NCI-H524 (cell line): Measurements from ENCODE around the gene CDK2.
"Not testable (repeated sequence)": the region's sequence is repeated elsewhere in the genome, so short reads cannot be mapped to it uniquely, and the experiment has no call there.

Source experiments
- DNase-seq, 2 experiments: peaks; one replicate each; lab custom pipeline; 2025; lab: John Stamatoyannopoulos, UW

CDK2 gene

GRCh38 chr12:55966408-55967281 lies at the start of gene CDK2:
Gene CDK2, plus strand, starts transcription at chr12:55966830. Its CDS starts 179 bp downstream, at chr12:55967009.
- peak; percentile 34 to 79 for DNase-seq

- DNase-seq, result not testable (repeated sequence)
Measured at GRCh38 chr12:55919032-55919431, 47.6 kb upstream of the CDK2 start.

- no peak for DNase-seq
Measured at GRCh38 chr12:55922126-55922525, 44.5 kb upstream of the CDK2 start.

- DNase-seq, result not testable (repeated sequence)
Measured at GRCh38 chr12:55923648-55924047, 43.0 kb upstream of the CDK2 start.

GRCh38 chr12:55925371-55925770 lies 41.3 kb upstream of the CDK2 start:
- no peak for DNase-seq

GRCh38 chr12:55925870-55926737 lies 40.5 kb upstream of the CDK2 start:
- no peak for DNase-seq

GRCh38 chr12:55926738-55927587 lies 39.7 kb upstream of the CDK2 start:
- DNase-seq, result peak; percentile 86 to 90

- DNase-seq, result peak; percentile 40 to 61
Measured at GRCh38 chr12:55927588-55928502, 38.8 kb upstream of the CDK2 start, which contains the start of gene PYM1. Gene PYM1, minus strand, starts transcription at chr12:55927894. Its CDS starts 133 bp downstream, at chr12:55927761.

- DNase-seq, result no peak
Measured at GRCh38 chr12:55929306-55929791, 37.3 kb upstream of the CDK2 start.

- DNase-seq, result peak; percentile 17 to 56
Measured at GRCh38 chr12:55930771-55931316, 35.8 kb upstream of the CDK2 start, which contains the start of gene DGKA. Gene DGKA, plus strand, starts transcription at chr12:55931162. Its CDS starts 5,342 bp downstream, at chr12:55936504.

GRCh38 chr12:55931317-55931779 lies 35.3 kb upstream of the CDK2 start:
- DNase-seq, result peak in 1 of 2 experiments; percentile 23

GRCh38 chr12:55931780-55932550 lies 34.7 kb upstream of the CDK2 start:
- peak in 1 of 2 experiments; percentile 23 for DNase-seq

GRCh38 chr12:55932551-55932910 lies 34.1 kb upstream of the CDK2 start:
- peak in 1 of 2 experiments; percentile 17 for DNase-seq

GRCh38 chr12:55933169-55933798 lies 33.3 kb upstream of the CDK2 start:
- no peak for DNase-seq

- DNase-seq, result peak; percentile 16 to 54
Measured at GRCh38 chr12:55933799-55934742, 32.6 kb upstream of the CDK2 start.

- peak in 1 of 2 experiments; percentile 60 for DNase-seq
Measured at GRCh38 chr12:55934773-55935172, 31.9 kb upstream of the CDK2 start.

GRCh38 chr12:55935738-55936151 lies 30.9 kb upstream of the CDK2 start:
- DNase-seq, result no peak
